DOHH2 (cell line): ENCODE data around the gene TMPRSS2.

Source experiments
- H3F3A ChIP-seq: fragments of 200-600 bp; sonication (generic), shearing (Covaris generic); 2 replicates; pipeline ENCODE4 v1.6.0; 2016; ENCODE audit warnings: antibody characterized with exemption, mild to moderate bottlenecking; ENCODE audit not compliant: control insufficient read depth, insufficient read depth
- H3K27ac ChIP-seq: fragments of 200-600 bp; sonication (generic); 2 replicates; pipeline ENCODE4 v1.5.1; 2014; ENCODE audit warnings: low read depth, mild to moderate bottlenecking, low read length, moderate library complexity
- H3K27me3 ChIP-seq: fragments of 200-600 bp; sonication (generic); 2 replicates; pipeline ENCODE4 v1.6.1; 2014; ENCODE audit warnings: mild to moderate bottlenecking, low read length, mixed read lengths; ENCODE audit not compliant: control insufficient read depth
- H3K36me3 ChIP-seq: fragments of 200-600 bp; sonication (generic); 2 replicates; pipeline ENCODE4 v1.6.1; 2014; ENCODE audit warnings: mild to moderate bottlenecking, low read length, moderate library complexity, mixed read lengths; ENCODE audit not compliant: control insufficient read depth
- H3K4me1 ChIP-seq: fragments of 200-600 bp; sonication (generic); 2 replicates; pipeline ENCODE4 v1.6.1; 2014; ENCODE audit warnings: mild to moderate bottlenecking, low read length, mixed read lengths; ENCODE audit not compliant: control insufficient read depth
- H3K4me2 ChIP-seq: fragments of 200-600 bp; sonication (generic); 2 replicates; pipeline ENCODE4 v1.6.0; 2014; ENCODE audit warnings: mild to moderate bottlenecking, low read length, moderate library complexity
- H3K4me3 ChIP-seq: fragments of 200-600 bp; sonication (generic); 2 replicates; pipeline ENCODE4 v1.5.1; 2014; ENCODE audit warnings: mild to moderate bottlenecking, low read length, mixed read lengths
- H3K79me2 ChIP-seq: fragments of 200-600 bp; sonication (generic); 2 replicates; pipeline ENCODE4 v1.6.1; 2014; ENCODE audit warnings: mild to moderate bottlenecking, low read length, mixed read lengths; ENCODE audit not compliant: control insufficient read depth
- H3K9me2 ChIP-seq: fragments of 200-600 bp; sonication (generic); replicated peaks from 2 replicates; pipeline ENCODE4 v1.6.1; 2014; ENCODE audit warnings: mild to moderate bottlenecking, low read length, mixed read lengths; ENCODE audit not compliant: control insufficient read depth
- H3K9me3 ChIP-seq: fragments of 200-600 bp; sonication (generic); 2 replicates; pipeline ENCODE4 v1.6.1; 2014; ENCODE audit warnings: antibody characterized with exemption, low read length, mixed read lengths; ENCODE audit not compliant: control insufficient read depth, insufficient read depth
- H4K20me1 ChIP-seq: fragments of 200-600 bp; sonication (generic); 2 replicates; pipeline ENCODE4 v1.6.0; 2014; ENCODE audit warnings: low read depth, mild to moderate bottlenecking, antibody characterized with exemption, low read length, moderate library complexity; ENCODE audit not compliant: control insufficient read depth, insufficient read depth
- CTCF ChIP-seq: fragments of 200-600 bp; sonication (generic); IDR thresholded peaks from one replicate; pipeline ENCODE4 v1.5.1; 2014; ENCODE audit warnings: antibody characterized with exemption, mild to moderate bottlenecking, low read depth, low read length; ENCODE audit not compliant: poor library complexity, severe bottlenecking
- EZH2phosphoT487 ChIP-seq: fragments of 200-600 bp; sonication (generic); IDR thresholded peaks from 2 replicates; pipeline ENCODE4 v1.6.1; 2017; ENCODE audit warnings: borderline replicate concordance, mild to moderate bottlenecking, antibody characterized with exemption, low read length, moderate library complexity, mixed read lengths

Gene TMPRSS2

GRCh38 chr21:41441546-41441945 lies 66.4 kb downstream of the TMPRSS2 start:
- Histone ChIP-seq H3K9me2 (no peaks in the 10 kb centered on the region), H4K20me1 (no peaks in the 10 kb centered on the region), H3K27ac (no peak overlapping the region), H3K4me2 (no peak overlapping the region), H3K9me3 (no peaks in the 10 kb centered on the region), H3K27me3 (no peaks in the 10 kb centered on the region), H3F3A (no peaks in the 10 kb centered on the region), H3K36me3 (no peaks in the 10 kb centered on the region), H3K4me3 (no peak overlapping the region), H3K79me2 (no peaks in the 10 kb centered on the region), H3K4me1 (no peaks in the 10 kb centered on the region)
- TF ChIP-seq EZH2phosphoT487: no peak
- no peak for TF ChIP-seq CTCF

GRCh38 chr21:41439248-41439647 lies 68.7 kb downstream of the TMPRSS2 start:
- Histone ChIP-seq H3F3A (no peaks in the 10 kb centered on the region), H3K79me2 (no peaks in the 10 kb centered on the region), H4K20me1 (no peaks in the 10 kb centered on the region), H3K36me3 (no peaks in the 10 kb centered on the region), H3K4me2 (no peak overlapping the region), H3K27ac (no peak overlapping the region), H3K4me3 (no peak overlapping the region), H3K9me3 (peaks cover 3% of the 10 kb centered on the region; the same call in 1 of the 2 replicates), H3K27me3 (no peaks in the 10 kb centered on the region), H3K4me1 (no peaks in the 10 kb centered on the region), H3K9me2 (no peaks in the 10 kb centered on the region)
- no peak for TF ChIP-seq CTCF
- TF ChIP-seq EZH2phosphoT487: no peak

GRCh38 chr21:41438425-41439113 lies 69.4 kb downstream of the TMPRSS2 start:
- Histone ChIP-seq H3K4me3 (no peak overlapping the region), H3K36me3 (no peaks in the 10 kb centered on the region), H3K79me2 (no peaks in the 10 kb centered on the region), H3K27ac (no peak overlapping the region), H3F3A (no peaks in the 10 kb centered on the region), H3K9me3 (peaks cover 3% of the 10 kb centered on the region; the same call in 1 of the 2 replicates), H3K27me3 (no peaks in the 10 kb centered on the region), H3K9me2 (no peaks in the 10 kb centered on the region), H4K20me1 (no peaks in the 10 kb centered on the region), H3K4me1 (no peaks in the 10 kb centered on the region), H3K4me2 (no peak overlapping the region)
- no peak for TF ChIP-seq EZH2phosphoT487
- no peak for TF ChIP-seq CTCF
